Erythroblast (primary cell): ENCODE data around the gene IL1R2.

Source experiments
- DNase-seq, 2 experiments: peaks; one replicate each; lab custom pipeline; 2025; lab: John Stamatoyannopoulos, UW
- GATA1 ChIP-seq: IDR thresholded peaks from 2 replicates; pipeline ENCODE4 v1.6.1; 2011; ENCODE audit warnings: low read depth, mild to moderate bottlenecking, control low read depth, low read length, moderate library complexity
- POLR2A ChIP-seq: IDR thresholded peaks from 2 replicates; pipeline ENCODE4 v1.6.1; 2011; ENCODE audit warnings: mild to moderate bottlenecking, low read length

The IL1R2 gene

DNA sequence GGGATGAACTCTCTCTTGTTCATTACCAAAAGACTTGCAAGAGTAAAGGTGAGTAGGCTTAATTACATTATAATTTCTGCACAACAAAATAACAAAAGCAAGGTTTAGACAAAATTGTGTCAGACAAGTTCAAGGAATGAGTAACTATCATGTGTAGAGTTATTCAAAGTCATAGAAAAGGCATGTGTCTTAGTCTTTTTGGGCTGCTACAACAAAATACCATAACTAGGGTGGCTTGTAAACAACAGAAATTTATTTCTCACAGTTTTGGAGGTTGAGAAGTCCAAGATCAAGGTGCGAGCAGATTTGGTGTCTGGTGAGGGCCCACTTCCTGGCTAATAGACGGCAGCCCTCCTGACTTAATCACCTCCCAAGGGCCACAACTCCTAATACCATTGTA, 37.6 kb downstream of the IL1R2 start:
- TF ChIP-seq GATA1 (no peak), POLR2A (no peak)
- no peak for DNase-seq

DNA sequence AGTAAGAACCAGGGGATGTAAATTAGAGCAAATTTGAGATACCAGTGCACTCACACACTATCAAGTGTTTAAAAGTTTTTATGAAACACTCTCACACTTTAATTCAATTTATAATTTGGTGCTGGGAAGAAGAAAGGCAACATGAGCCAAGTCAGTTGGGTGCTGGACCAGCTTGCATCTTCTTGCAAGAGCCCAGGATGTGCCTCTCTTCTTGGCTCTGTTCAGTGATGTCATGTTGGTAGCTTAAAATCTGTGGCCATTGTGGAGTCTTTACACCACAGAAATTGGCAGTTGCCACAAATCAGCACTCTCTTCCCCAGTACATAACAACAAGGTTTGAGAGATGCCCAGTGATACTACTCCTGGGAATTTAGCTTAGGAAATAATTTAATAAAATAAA, 38.2 kb downstream of the IL1R2 start:
- no peak for DNase-seq
- TF ChIP-seq POLR2A (no peak), GATA1 (no peak)

DNA sequence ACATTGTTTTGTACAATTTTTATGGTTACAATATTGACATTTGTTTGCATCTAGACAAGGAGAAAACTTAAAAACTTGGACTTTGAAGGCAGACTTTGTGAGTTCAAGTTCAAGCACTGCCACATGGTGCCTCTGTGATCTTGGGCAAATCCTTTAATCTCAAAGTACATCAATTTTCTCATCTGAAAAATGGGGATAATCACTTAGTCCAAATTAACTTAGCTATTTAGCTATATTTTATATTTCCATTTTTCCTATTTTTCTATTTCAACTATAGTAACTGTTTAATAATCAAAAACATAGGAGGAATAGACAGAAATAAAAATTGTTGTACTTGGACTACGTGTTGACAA, 38.7 kb downstream of the IL1R2 start:
- TF ChIP-seq GATA1 (no peak), POLR2A (no peak)
- no peak for DNase-seq

DNA sequence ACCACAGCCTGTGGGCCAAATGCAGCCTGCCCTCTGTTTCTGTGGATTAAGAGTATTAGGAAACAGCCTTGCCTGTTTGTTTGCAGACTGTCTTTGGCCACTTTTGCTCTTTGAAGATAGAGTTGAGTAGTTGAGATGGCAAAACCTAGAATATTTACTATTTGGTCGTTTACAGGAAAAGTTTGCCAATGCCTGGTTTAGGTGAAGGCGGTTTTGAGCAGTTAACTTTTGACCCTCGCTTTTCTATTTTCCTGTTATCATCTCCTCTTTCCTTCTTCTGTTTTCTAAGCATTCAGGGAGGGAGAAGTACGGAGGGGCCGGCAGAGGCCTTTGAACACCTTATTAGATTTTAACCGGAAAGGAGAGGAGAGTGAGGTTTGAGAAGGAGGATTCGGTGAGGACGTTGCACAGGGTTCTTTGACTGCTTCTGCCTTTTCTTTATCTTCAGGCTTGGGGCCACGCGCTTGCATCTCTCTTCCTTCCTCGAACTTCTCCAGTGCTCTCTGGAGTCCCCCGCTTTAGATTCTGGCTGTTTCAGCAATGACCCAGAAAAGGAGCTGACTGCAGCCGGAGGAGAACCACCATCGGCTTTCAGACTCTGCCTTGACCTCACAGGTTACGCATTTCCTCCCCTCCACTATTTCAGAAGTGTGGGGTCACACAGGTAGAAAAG, 39.2 kb downstream of the IL1R2 start:
- TF ChIP-seq GATA1, result no peak
- no peak for TF ChIP-seq POLR2A
- DNase-seq, result no peak

DNA sequence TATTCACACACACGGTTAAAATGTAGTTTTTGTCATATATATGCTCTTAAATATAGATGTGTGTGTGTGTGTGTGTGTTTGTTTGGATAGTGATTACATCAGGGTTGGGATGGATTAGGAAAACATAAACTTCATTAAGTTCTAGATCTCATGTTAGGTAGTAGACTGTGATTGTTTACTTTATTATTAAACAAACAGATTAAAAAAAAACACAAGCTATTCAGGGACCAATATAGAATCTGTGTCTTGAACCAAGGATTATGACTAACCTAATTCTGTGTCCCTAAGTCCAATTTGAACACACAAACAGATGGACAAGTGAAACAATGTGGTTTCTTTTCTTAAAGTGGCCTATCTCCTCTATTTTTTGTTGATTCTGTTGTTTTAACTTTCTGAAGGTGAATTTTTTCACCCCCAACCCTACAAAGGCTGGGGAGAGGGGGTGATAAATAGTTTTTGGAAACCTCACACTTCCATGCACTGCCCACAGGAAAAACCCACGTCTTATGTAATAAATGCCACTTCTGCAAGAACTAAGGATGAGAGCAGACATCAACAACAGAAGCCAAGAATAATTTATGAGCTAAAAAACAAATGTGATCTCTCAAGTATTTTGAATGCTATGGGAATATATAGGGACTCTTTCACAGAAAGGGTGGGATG, 40.7 kb downstream of the IL1R2 start:
- TF ChIP-seq GATA1, result no peak
- no peak for TF ChIP-seq POLR2A
- DNase-seq, result no peak

DNA sequence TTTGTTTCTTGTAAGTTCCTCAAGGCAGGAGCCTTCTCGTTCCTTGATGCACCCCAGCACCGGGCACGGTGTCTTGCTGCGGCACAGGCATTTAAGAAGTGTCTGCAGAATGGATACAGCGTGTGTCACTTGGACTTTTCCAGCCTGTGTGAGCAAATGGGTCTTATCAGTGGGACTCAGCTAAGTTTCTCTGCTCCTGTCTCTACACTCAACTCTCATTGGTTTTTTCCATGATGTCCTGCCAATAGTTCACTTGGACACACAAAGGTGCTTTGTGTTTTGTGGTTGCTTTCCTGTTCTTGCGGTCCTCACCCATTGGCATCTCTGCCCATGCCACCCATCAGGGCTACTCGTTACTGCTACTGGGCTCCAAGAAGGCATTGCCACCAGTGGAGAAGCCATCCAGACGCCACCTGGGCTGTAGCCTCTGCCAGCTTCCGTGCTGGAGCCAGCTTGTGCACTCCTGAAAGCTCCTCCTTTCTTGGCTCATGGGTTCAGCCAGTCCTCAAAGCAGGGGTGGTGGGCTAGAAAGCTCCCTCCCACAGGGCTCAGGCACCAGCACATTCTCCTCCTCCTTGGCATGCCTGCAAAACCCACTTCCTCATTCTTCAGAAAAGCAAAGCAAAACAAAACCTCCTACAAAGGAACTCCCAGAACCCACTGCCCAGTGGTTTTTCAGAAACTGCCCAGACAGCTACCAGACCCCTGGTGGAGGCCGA, 41.4 kb downstream of the IL1R2 start:
- DNase-seq, result no peak
- no peak for TF ChIP-seq GATA1
- TF ChIP-seq POLR2A, result no peak

DNA sequence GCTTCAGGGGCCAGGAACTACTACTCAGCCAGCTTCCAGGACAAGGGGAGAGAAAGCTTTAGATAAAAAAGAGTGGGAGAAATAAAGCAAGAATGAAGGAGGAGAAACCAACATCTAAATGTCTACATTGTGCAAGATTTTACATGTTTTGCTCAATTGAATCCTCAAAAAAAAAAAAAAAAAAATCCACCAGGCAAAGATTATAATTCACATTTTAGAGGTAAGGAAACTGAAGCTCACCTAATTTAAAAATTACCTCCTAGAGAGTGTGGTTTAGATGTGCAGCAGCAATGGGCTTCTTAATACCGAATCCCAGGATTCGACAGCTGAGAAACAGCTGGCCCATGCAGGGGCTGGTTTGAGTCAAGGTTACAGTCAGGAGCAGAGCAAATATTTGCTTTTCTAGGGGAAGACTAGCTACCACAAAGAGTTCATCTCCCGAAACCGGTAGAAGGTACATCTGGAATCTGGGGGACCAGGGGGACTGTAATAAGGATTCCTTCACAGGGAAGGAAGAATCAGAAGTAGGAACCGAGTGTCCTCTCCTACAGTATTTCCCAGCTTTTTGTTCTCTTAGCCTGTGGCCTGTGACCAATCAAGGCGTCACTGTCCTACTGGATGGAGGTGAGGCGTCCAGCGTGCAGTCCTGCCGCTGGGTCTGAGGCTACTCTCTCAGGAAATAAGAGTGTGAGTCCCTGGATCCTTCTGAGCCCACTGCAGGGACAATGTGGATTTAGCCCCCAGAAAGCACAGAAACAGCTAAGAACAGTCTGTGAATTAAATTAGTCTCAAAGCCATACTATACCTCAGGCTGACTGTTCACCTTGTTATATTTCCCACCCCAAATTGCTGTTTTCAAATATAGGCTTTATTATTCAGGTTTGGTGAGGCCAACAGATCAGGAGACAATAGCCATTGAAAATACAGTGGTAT, 42.3 kb downstream of the IL1R2 start:
- DNase-seq, result no peak

DNA sequence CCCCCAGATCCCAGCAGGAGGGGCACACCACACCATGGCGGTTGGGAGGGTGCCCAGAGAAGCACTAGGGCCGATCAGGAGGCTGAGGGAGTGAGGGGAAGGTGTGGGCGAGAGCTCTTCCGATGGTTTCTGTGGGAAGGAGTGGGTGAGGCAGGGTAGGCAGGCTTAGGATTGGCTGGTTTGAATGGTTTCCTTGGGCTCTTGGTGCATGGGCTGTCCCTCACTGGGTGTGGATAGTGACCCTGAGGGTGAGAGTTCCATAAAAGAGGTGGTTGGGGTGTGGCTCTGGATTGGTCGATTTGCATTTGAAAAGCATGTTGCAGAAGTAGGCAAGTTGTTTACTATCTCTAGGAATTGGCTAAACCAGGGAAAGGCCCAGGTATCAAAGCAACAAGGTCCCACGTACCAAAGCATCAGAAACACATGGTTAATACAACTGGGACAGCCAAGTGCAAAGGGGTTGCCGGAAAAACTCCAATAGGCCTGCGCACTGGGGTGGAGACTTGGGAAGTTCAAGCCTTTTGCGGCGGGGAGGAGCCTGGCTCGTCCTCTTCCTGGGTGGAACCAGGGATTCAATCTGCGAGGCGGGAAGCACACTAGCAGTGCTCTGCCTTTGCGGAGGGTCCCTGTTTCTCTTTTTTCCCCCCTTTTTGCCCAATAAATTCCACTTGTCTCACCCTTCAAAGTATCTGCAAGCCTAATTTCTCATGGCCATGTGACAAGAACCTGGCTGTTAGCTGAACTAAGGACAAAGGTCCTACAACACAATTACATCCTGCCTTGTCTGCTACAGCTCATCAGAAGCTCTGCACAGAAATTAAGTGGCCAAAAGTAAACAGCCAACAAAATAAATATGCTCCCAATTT, 43.2 kb downstream of the IL1R2 start:
- TF ChIP-seq GATA1 (no peak), POLR2A (no peak)
- no peak for DNase-seq

More for the DNA sequence above, 42.3 kb downstream of the IL1R2 start:
- no peak for TF ChIP-seq POLR2A
- no peak for TF ChIP-seq GATA1

DNA sequence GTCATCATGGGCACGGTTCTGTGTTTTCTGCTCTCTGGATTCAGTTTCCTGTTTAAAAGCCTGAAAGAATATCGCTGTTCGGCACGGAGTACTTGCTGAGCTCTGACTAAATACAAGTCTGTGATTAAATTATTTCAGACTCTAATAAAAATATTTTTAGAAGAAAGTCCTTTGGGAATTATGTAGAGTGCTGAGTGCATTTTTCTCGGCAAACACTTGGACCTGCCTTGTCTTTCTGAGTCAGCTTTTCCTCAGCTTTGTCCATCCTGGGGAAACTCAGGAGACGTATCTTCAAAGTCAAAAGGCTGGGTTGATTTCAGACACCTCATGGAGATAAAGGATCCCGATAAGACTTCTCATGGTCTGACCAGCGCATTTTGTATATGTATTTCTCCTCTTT, 45.9 kb downstream of the IL1R2 start:
- no peak for DNase-seq
- no peak for TF ChIP-seq GATA1
- no peak for TF ChIP-seq POLR2A

DNA sequence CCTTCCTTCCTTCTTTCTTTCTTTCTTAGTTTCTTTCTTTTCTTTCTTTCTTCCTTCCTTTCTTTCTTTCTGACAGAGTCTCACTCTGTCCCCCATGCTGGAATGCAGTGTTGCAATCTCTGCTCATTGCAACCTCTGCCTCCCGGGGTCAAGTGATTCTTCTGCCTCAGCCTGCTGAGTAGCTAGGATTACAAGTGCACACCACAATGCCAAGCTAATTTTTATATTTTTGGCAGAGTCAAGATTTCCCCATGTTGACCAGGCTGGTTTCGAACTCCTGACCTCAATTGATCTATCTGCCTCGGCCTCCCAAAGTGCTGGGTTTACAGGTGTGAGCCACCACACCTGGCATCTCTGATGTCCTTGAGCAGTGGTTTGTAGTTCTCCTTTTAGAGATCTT, 48.5 kb downstream of the IL1R2 start:
- TF ChIP-seq GATA1, result no peak
- TF ChIP-seq POLR2A, result no peak
- no peak for DNase-seq

DNA sequence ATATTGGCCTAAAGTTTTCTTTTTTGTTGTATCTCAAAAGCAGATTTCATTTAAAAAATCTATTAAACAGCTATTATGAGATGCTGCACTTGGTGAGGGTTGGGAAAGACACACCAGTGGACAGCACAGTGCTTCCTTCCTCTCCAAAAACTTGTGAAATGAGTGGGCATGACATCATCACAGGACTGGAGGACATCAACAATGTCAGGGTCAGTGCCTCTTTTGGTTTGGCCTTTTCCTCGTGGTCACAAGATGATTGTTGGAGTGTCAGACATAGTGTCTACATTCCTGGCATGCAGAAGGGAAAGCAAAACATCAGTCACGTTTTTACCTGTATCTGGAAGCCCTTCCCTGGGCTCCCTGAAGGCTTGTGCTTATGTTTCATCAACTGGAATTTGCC, 49.6 kb downstream of the IL1R2 start:
- no peak for TF ChIP-seq GATA1
- no peak for TF ChIP-seq POLR2A
- DNase-seq, result no peak
